K562 (cell line): ENCODE measurements around the gene GHSR. TPM values are rescaled to one million over a fixed set of nuclear protein-coding genes. Genes with fewer than 3 reads are reported as not detected.

Experiments used
- ATAC-seq: fragments of 200-7000 bp; cut with Tn5 transposase; 3 replicates; pipeline ENCODE4 v1.9.1; 2020; ENCODE audit warnings: moderate library complexity
- BruUV-seq: library from RNA; stranded (reverse); fragments of 400-500 nt; replicated peaks from 2 replicates; lab custom pipeline; 2021; lab: Mats Ljungman, UMichigan
- CTCF ChIA-PET: fragments of 300-600 bp; formaldehyde crosslinking; extraction: SDS; loops from one replicate; lab custom pipeline; 2021; ENCODE audit warnings: low intra/inter-chr PET ratio; lab: Yijun Ruan, JAX
- POLR2A ChIA-PET: fragments of 300-600, 350-650 bp; sonication (Branson Sonifier 250); formaldehyde crosslinking; extraction: SDS; loops from one replicate; lab custom pipeline; 2021; ENCODE audit warnings: antibody characterized with exemption, inconsistent platforms; lab: Yijun Ruan, JAX
- DNase-seq, 4 experiments: peaks; one replicate each; pipeline versions ENCODE4 v3.0.0 to v3.0.0-alpha.2; 2011 to 2018; ENCODE audit warnings: low spot score in 3 of 4, mixed read lengths in 3 of 4; ENCODE audit errors: extremely low read depth in 1 of 4
- FAIRE-seq: peaks from 2 replicates; lab custom pipeline; 2011; peaks lifted over from hg19 to GRCh38; lab: Jason Lieb, UNC
- H2AFZ ChIP-seq: 2 replicates; pipeline ENCODE4 v1.6.0; 2011; ENCODE audit warnings: low read depth, low read length, control low read depth, inconsistent platforms
- H3K27ac ChIP-seq: fragments of 200-600 bp; 3 replicates; pipeline ENCODE4 v1.8.0; 2011; ENCODE audit warnings: low read depth, mild to moderate bottlenecking, control low read depth, inconsistent platforms, low read length, moderate library complexity, mixed read lengths; ENCODE audit errors: extremely low read depth
- H3K27me3 ChIP-seq, 2 experiments: fragments of 300-600 bp in 1 of 2; 2 replicates in 1 of 2; 3 replicates in 1 of 2; pipeline versions ENCODE4 v1.6.0 to v1.8.0; 2011; ENCODE audit warnings: inconsistent platforms in 2 of 2, low read length in 2 of 2, mild to moderate bottlenecking in 1 of 2, mixed read lengths in 1 of 2, moderate library complexity in 1 of 2; ENCODE audit not compliant: control insufficient read depth in 2 of 2, insufficient read depth in 2 of 2
- H3K36me3 ChIP-seq: fragments of 300-600 bp; 3 replicates; pipeline ENCODE4 v1.8.0; 2011; ENCODE audit warnings: mild to moderate bottlenecking, low read length, inconsistent platforms; ENCODE audit not compliant: control insufficient read depth, insufficient read depth
- H3K4me1 ChIP-seq, 2 experiments: fragments of 200-600 bp in 1 of 2; replicated peaks in 1 of 2; 2 replicates in 1 of 2; 3 replicates in 1 of 2; pipeline versions ENCODE4 v1.5.1 to v1.8.0; 2011; ENCODE audit warnings: inconsistent platforms in 2 of 2, low read length in 2 of 2, mild to moderate bottlenecking in 1 of 2, mixed read lengths in 1 of 2, moderate library complexity in 1 of 2; ENCODE audit not compliant: control insufficient read depth in 2 of 2, insufficient read depth in 2 of 2
- H3K4me2 ChIP-seq: 2 replicates; pipeline ENCODE4 v1.6.1; 2011; ENCODE audit warnings: low read length, control low read depth, inconsistent platforms, mixed read lengths; ENCODE audit not compliant: insufficient read depth
- H3K4me3 ChIP-seq: fragments of 200-600 bp; sonication (generic), shearing (Covaris generic); 2 replicates; pipeline ENCODE4 v1.5.1; 2016; ENCODE audit warnings: control low read depth, inconsistent platforms
- H3K79me2 ChIP-seq: fragments of 200-600 bp; 3 replicates; pipeline ENCODE4 v1.8.0; 2011; ENCODE audit warnings: low read length, inconsistent platforms; ENCODE audit not compliant: control insufficient read depth, insufficient read depth
- H3K9ac ChIP-seq, 2 experiments: 2 replicates each; pipeline versions ENCODE4 v1.6.0 to v1.6.1; 2011; ENCODE audit warnings: low read depth in 2 of 2, low read length in 2 of 2, control low read depth in 1 of 2, inconsistent platforms in 1 of 2, mild to moderate bottlenecking in 1 of 2, mixed read lengths in 1 of 2; ENCODE audit not compliant: insufficient read depth in 1 of 2
- H3K9me1 ChIP-seq: one replicate; pipeline ENCODE4 v1.6.0; 2011; ENCODE audit warnings: inconsistent platforms, mild to moderate bottlenecking, low read length, moderate library complexity; ENCODE audit not compliant: control insufficient read depth, insufficient read depth
- H3K9me3 ChIP-seq: replicated peaks from 2 replicates; pipeline ENCODE4 v1.5.1; 2011; ENCODE audit warnings: low read depth, low read length, inconsistent platforms; ENCODE audit not compliant: control insufficient read depth, insufficient read depth
- H4K20me1 ChIP-seq: replicated peaks from 2 replicates; pipeline ENCODE4 v1.6.1; 2011; ENCODE audit warnings: low read length, inconsistent platforms, mixed read lengths; ENCODE audit not compliant: control insufficient read depth, insufficient read depth
- COPS2 ChIP-seq: fragments of 450-650 bp; conservative IDR thresholded peaks from 2 replicates; pipeline ENCODE4 v1.6.1; 2016; ENCODE audit warnings: mild to moderate bottlenecking, moderate library complexity
- CSDE1 ChIP-seq, 2 experiments: fragments of 450-650 bp; IDR thresholded peaks; 2 replicates each; pipeline ENCODE4 v1.6.1; 2016; ENCODE audit warnings: mild to moderate bottlenecking in 1 of 2
- FOXP1 ChIP-seq: sonication (generic); formaldehyde crosslinking; IDR thresholded peaks from 2 replicates; pipeline ENCODE4 v1.8.0; 2022; ENCODE audit warnings: mild to moderate bottlenecking, missing genetic modification reagents
- HMG20A ChIP-seq: fragments of 450-650 bp; formaldehyde crosslinking; conservative IDR thresholded peaks from 2 replicates; pipeline ENCODE4 v1.4.0; 2020; ENCODE audit warnings: mild to moderate bottlenecking, mixed read lengths
- JUNB ChIP-seq: fragments of 450-650 bp; formaldehyde crosslinking; conservative IDR thresholded peaks from 2 replicates; pipeline ENCODE4 v1.4.0; 2020; ENCODE audit warnings: mild to moderate bottlenecking
- MEIS2 ChIP-seq: fragments of 450-650 bp; IDR thresholded peaks from 2 replicates; pipeline ENCODE4 v1.6.1; 2014; ENCODE audit warnings: mild to moderate bottlenecking; ENCODE audit not compliant: partially characterized antibody
- NCOA6 ChIP-seq: fragments of 450-650 bp; IDR thresholded peaks from 2 replicates; pipeline ENCODE4 v1.6.1; 2017; ENCODE audit warnings: mild to moderate bottlenecking
- PPARD ChIP-seq: fragments of 250-450 bp; sonication (Bioruptor Pico); IDR thresholded peaks from 2 replicates; pipeline ENCODE4 v1.8.0; 2022; ENCODE audit warnings: inconsistent platforms, mild to moderate bottlenecking, moderate library complexity
- ZBTB1 ChIP-seq: sonication (generic); formaldehyde crosslinking; IDR thresholded peaks from 2 replicates; pipeline ENCODE4 v1.8.1; 2023; ENCODE audit warnings: missing genetic modification reagents, low read depth, mild to moderate bottlenecking, borderline replicate concordance
- ZNF146 ChIP-seq: IDR thresholded peaks from one replicate; pipeline ENCODE4 v1.6.1; 2018; ENCODE audit warnings: missing compliant biosample characterization; ENCODE audit not compliant: unreplicated experiment
- WGBS: fragments of 100-300 bp; shearing (Covaris generic); methylation state at CpG from one replicate; pipeline ENCODE4 v1.1.6; 2016; ENCODE audit warnings: low coverage, mixed read lengths; ENCODE audit not compliant: insufficient coverage; ENCODE audit errors: missing lambda C conversion rate; 5-methylcytosine and 5-hydroxymethylcytosine counted together
- in situ Hi-C: fragments of 300-500 bp; cut with MboI; formaldehyde crosslinking; loops from 4 replicates; pipeline ENCODE4 v1.15.0; 2018; ENCODE audit warnings: inconsistent platforms, mixed read lengths
- intact Hi-C: fragments of 100-400 bp; cut with micrococcal nuclease; formaldehyde crosslinking; loops from 2 replicates; pipeline ENCODE4 v1.14.2; 2022
- polyA plus RNA-seq, 8 experiments: library from polyadenylated mRNA; depleted of rRNA in 4 of 8; stranded (reverse) in 5 of 8; unstranded in 3 of 8; fragments of >200 nt; fragmentation: Nextera tagmentation in 2 of 8; fragmentation: Illumina TruSeq in 1 of 8; extraction: Ambion mirVana in 2 of 8; extraction: Trizol in 1 of 8; gene quantifications; 2 replicates each; pipeline versions ENCODE4 v1.2.1 to v1.2.3, GENCODE V29; 2011 to 2014; ENCODE audit warnings: inconsistent platforms in 1 of 8, missing spikeins in 1 of 8
- total RNA-seq, 7 experiments: library from RNA; depleted of rRNA in 6 of 7; stranded (reverse); fragments of >200 nt in 6 of 7; fragmentation: Illumina TruSeq in 2 of 7; extraction: Trizol in 2 of 7; gene quantifications; 2 replicates each; pipeline versions ENCODE4 v1.2.1 to v1.2.3, GENCODE V29; 2011 to 2021; ENCODE audit warnings: low replicate concordance in 1 of 7
- TF ChIP-seq, protein P1 (sequence below): fragments of 250-450 bp; sonication (Bioruptor Pico); IDR thresholded peaks from 2 replicates; pipeline ENCODE4 v1.8.0; 2022; ENCODE audit warnings: inconsistent platforms, mild to moderate bottlenecking, moderate library complexity, borderline replicate concordance
- TF ChIP-seq, protein P2 (sequence below): fragments of 250-450 bp; sonication (Bioruptor Pico); IDR thresholded peaks from 2 replicates; pipeline ENCODE4 v1.4.0; 2020

GHSR gene
- total and polyA plus RNA-seq, 9 of the 15 experiments (the other 6 are each of a cell fraction or from before 2014, with no cell fraction given), result not detected

DNA sequence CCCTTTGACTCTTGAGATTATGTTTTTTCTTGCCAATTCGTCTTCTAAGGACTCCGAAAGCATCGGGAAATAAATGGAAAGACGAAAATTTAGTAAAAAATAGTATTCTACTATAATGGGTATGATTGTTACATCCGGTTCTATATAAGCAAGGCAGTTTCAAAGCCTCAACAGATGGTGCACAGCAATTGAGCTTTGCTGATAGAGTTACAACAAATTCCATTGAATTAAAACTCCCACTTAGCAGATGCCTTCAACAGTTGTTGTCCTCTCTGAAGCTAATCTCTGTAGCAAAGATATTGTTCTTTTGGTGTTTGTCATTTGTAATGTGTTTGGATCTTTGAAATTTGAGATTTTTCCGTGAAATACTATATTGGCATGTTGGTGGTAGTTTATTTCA lies 16.1 kb upstream of the GHSR start:
- FAIRE-seq (no peak), DNase-seq (no peak), ATAC-seq (no peak)
- H3K36me3 ChIP-seq, result no peaks in the 10 kb centered on the region
- WGBS, result under 1% methylated on average over 6 of the region's 6 CpGs
- no peak overlapping the region for H3K4me3 ChIP-seq
- no peaks in the 10 kb centered on the region for H3K79me2 ChIP-seq
- H3K27ac ChIP-seq, result no peak overlapping the region
- ChIA-PET CTCF (no interaction called here), POLR2A (no interaction called here)
- no peak overlapping the region for H2AFZ ChIP-seq
- H3K4me2 ChIP-seq, result no peak overlapping the region
- in situ Hi-C loops, result no loop called here
- no peaks in the 10 kb centered on the region for H3K4me1 ChIP-seq
- no peaks in the 10 kb centered on the region for H3K9me3 ChIP-seq
- peaks cover 12 to 15% of the 10 kb centered on the region in 2 experiments; a peak in 3 of 5 replicates for H3K27me3 ChIP-seq
- BruUV-seq, result no TSS peak
- no peaks in the 10 kb centered on the region for H4K20me1 ChIP-seq
- intact Hi-C loops, result no loop called here
- no peaks in the 10 kb centered on the region for H3K9me1 ChIP-seq
- H3K9ac ChIP-seq, result no peak overlapping the region
- TF ChIP-seq MEIS2 (no peak), NCOA6 (no peak), COPS2 (no peak), JUNB (CRISPR knock-in tag) (no peak), PPARD (no peak), FOXP1 (CRISPR knock-in tag) (no peak), ZBTB1 (CRISPR knock-in tag) (no peak), ZNF146 (no peak), HMG20A (no peak), CSDE1 (IDR thresholded peaks at IDR 0.05) (no peak)
- TF ChIP-seq, protein P1, sequence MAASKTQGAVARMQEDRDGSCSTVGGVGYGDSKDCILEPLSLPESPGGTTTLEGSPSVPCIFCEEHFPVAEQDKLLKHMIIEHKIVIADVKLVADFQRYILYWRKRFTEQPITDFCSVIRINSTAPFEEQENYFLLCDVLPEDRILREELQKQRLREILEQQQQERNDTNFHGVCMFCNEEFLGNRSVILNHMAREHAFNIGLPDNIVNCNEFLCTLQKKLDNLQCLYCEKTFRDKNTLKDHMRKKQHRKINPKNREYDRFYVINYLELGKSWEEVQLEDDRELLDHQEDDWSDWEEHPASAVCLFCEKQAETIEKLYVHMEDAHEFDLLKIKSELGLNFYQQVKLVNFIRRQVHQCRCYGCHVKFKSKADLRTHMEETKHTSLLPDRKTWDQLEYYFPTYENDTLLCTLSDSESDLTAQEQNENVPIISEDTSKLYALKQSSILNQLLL, result no peak
- TF ChIP-seq, protein P2, sequence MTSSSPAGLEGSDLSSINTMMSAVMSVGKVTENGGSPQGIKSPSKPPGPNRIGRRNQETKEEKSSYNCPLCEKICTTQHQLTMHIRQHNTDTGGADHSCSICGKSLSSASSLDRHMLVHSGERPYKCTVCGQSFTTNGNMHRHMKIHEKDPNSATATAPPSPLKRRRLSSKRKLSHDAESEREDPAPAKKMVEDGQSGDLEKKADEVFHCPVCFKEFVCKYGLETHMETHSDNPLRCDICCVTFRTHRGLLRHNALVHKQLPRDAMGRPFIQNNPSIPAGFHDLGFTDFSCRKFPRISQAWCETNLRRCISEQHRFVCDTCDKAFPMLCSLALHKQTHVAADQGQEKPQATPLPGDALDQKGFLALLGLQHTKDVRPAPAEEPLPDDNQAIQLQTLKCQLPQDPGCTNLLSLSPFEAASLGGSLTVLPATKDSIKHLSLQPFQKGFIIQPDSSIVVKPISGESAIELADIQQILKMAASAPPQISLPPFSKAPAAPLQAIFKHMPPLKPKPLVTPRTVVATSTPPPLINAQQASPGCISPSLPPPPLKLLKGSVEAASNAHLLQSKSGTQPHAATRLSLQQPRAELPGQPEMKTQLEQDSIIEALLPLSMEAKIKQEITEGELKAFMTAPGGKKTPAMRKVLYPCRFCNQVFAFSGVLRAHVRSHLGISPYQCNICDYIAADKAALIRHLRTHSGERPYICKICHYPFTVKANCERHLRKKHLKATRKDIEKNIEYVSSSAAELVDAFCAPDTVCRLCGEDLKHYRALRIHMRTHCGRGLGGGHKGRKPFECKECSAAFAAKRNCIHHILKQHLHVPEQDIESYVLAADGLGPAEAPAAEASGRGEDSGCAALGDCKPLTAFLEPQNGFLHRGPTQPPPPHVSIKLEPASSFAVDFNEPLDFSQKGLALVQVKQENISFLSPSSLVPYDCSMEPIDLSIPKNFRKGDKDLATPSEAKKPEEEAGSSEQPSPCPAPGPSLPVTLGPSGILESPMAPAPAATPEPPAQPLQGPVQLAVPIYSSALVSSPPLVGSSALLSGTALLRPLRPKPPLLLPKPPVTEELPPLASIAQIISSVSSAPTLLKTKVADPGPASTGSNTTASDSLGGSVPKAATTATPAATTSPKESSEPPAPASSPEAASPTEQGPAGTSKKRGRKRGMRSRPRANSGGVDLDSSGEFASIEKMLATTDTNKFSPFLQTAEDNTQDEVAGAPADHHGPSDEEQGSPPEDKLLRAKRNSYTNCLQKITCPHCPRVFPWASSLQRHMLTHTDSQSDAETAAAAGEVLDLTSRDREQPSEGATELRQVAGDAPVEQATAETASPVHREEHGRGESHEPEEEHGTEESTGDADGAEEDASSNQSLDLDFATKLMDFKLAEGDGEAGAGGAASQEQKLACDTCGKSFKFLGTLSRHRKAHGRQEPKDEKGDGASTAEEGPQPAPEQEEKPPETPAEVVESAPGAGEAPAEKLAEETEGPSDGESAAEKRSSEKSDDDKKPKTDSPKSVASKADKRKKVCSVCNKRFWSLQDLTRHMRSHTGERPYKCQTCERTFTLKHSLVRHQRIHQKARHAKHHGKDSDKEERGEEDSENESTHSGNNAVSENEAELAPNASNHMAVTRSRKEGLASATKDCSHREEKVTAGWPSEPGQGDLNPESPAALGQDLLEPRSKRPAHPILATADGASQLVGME (CRISPR knock-in tag), result no peak
